Retinal pigment epithelial cell (primary cell): ENCODE data around the gene NRAS.

ENCODE experiments used
- DNase-seq: peaks from one replicate; pipeline ENCODE4 v3.0.0-alpha.2; 2010; ENCODE audit warnings: low read depth
- H3K4me3 ChIP-seq: 2 replicates; pipeline ENCODE4 v1.5.1; 2011; ENCODE audit warnings: mild to moderate bottlenecking, low read length, control low read depth, moderate library complexity
- CTCF ChIP-seq: conservative IDR thresholded peaks from 2 replicates; pipeline ENCODE4 v1.5.1; 2011; ENCODE audit warnings: low read depth, low read length, control low read depth, inconsistent platforms

Gene NRAS

GRCh38 chr1:114723915-114724314 lies 7.3 kb upstream of the NRAS start:
- no peak overlapping the region for H3K4me3 ChIP-seq
- no peak for DNase-seq
- no peak for TF ChIP-seq CTCF

- no peak for TF ChIP-seq CTCF
- no peak for DNase-seq
- H3K4me3 ChIP-seq, result no peak overlapping the region
These were observed 6.9 kb upstream of the NRAS start for GRCh38 chr1:114723457-114723856.

- no peak for DNase-seq
- no peak overlapping the region for H3K4me3 ChIP-seq
- TF ChIP-seq CTCF, result no peak
These were observed 3.9 kb upstream of the NRAS start for GRCh38 chr1:114720492-114720891.

- DNase-seq, result no peak
- no peak for TF ChIP-seq CTCF
- no peak overlapping the region for H3K4me3 ChIP-seq
These were observed 2.8 kb upstream of the NRAS start for GRCh38 chr1:114719424-114719787.

GRCh38 chr1:114718661-114719423 lies 2.3 kb upstream of the NRAS start:
- no peak for DNase-seq
- H3K4me3 ChIP-seq, result no peak overlapping the region
- TF ChIP-seq CTCF, result no peak

- TF ChIP-seq CTCF, result no peak
- no peak for DNase-seq
- peak overlapping the region; percentile 100 for H3K4me3 ChIP-seq
These were observed 643 bp downstream of the NRAS start for GRCh38 chr1:114715952-114716303.

- no peak for DNase-seq
- H3K4me3 ChIP-seq, result no peak overlapping the region
- no peak for TF ChIP-seq CTCF
These were observed 3.6 kb downstream of the NRAS start for GRCh38 chr1:114712977-114713376.
